SK-N-SH (cell line): Measurements from ENCODE around the gene PTPN12.

Experiments used
- CTCF ChIP-seq: fragments of 200-600 bp; sonication (generic); IDR thresholded peaks from 2 replicates; pipeline ENCODE4 v1.6.1; 2017; ENCODE audit warnings: antibody characterized with exemption, mild to moderate bottlenecking, moderate library complexity
- EP300 ChIP-seq, 2 experiments: IDR thresholded peaks; 2 replicates each; pipeline versions ENCODE4 v1.4.0 to v1.6.1; 2012; ENCODE audit warnings: borderline replicate concordance in 1 of 2, low read depth in 1 of 2, low read length in 1 of 2
- EZH2phosphoT487 ChIP-seq: fragments of 200-600 bp; sonication (generic); IDR thresholded peaks from 2 replicates; pipeline ENCODE4 v1.6.1; 2017; ENCODE audit warnings: low read depth, mixed run types, mild to moderate bottlenecking, antibody characterized with exemption, moderate library complexity, borderline replicate concordance
- FOXJ3 ChIP-seq: sonication (generic); formaldehyde crosslinking; IDR thresholded peaks from 2 replicates; pipeline ENCODE4 v1.5.1; 2020; ENCODE audit warnings: mild to moderate bottlenecking, missing genetic modification reagents
- GABPA ChIP-seq: IDR thresholded peaks from 2 replicates; pipeline ENCODE4 v1.4.0; 2012; ENCODE audit warnings: low read depth, mild to moderate bottlenecking
- JUND ChIP-seq: IDR thresholded peaks from 2 replicates; pipeline ENCODE4 v1.4.0; 2012
- MAX ChIP-seq: IDR thresholded peaks from 2 replicates; pipeline ENCODE4 v1.4.0; 2012; ENCODE audit warnings: low read depth
- NFIC ChIP-seq: IDR thresholded peaks from 2 replicates; pipeline ENCODE4 v1.4.0; 2012; ENCODE audit warnings: borderline replicate concordance
- POLR2AphosphoS5 ChIP-seq: IDR thresholded peaks from 2 replicates; pipeline ENCODE4 v1.6.1; 2012; ENCODE audit warnings: low read depth, low read length
- RAD21 ChIP-seq: IDR thresholded peaks from 2 replicates; pipeline ENCODE4 v1.6.1; 2012; ENCODE audit warnings: mild to moderate bottlenecking, low read length
- TAF1 ChIP-seq: IDR thresholded peaks from 2 replicates; pipeline ENCODE4 v1.6.1; 2012; ENCODE audit warnings: low read depth, mild to moderate bottlenecking, low read length, moderate library complexity, borderline replicate concordance
- USF1 ChIP-seq: IDR thresholded peaks from 2 replicates; pipeline ENCODE4 v1.4.0; 2012; ENCODE audit warnings: low read depth, borderline replicate concordance
- USF2 ChIP-seq: fragments of 150-350 bp; IDR thresholded peaks from 2 replicates; pipeline ENCODE4 v1.6.1; 2017; ENCODE audit warnings: antibody characterized with exemption, low read length, low read depth, borderline replicate concordance

- no peak for TF ChIP-seq JUND
- TF ChIP-seq CTCF = no peak
- no peak for TF ChIP-seq NFIC
- TF ChIP-seq FOXJ3 (CRISPR knock-in tag) = no peak
- no peak for TF ChIP-seq EP300 (IDR thresholded peaks at IDR 0.05; ENCODE audit: borderline replicate concordance in 1 of 2, low read depth in 1 of 2, low read length in 1 of 2)
- no peak for TF ChIP-seq TAF1
- no peak for TF ChIP-seq POLR2AphosphoS5
- no peak for TF ChIP-seq MAX
- no peak for TF ChIP-seq EZH2phosphoT487
- no peak for TF ChIP-seq GABPA
- no peak for TF ChIP-seq RAD21
- no peak for TF ChIP-seq USF1
- TF ChIP-seq USF2 = no peak
These were observed 148.1 kb downstream of the PTPN12 start for GRCh38 chr7:77685233-77685632.
